H1 (cell line): Measurements from ENCODE around the gene NSFL1C. TPM values are rescaled to one million over a fixed set of nuclear protein-coding genes. Genes with fewer than 3 reads are reported as not detected.

Source experiments
- ATF3 ChIP-seq: IDR thresholded peaks from 2 replicates; pipeline ENCODE4 v1.6.1; 2011; ENCODE audit warnings: low read depth, mild to moderate bottlenecking, low read length; ENCODE audit not compliant: insufficient read depth
- CEBPB ChIP-seq: IDR thresholded peaks from 2 replicates; pipeline ENCODE4 v1.6.1; 2012; ENCODE audit warnings: low read depth, low read length
- CHD7 ChIP-seq: fragments of 300-600 bp; sonication (generic); IDR thresholded peaks from 2 replicates; pipeline ENCODE4 v1.7.1; 2012; ENCODE audit warnings: low read length, moderate library complexity, mild to moderate bottlenecking, inconsistent platforms; ENCODE audit not compliant: insufficient replicate concordance
- JUND ChIP-seq: IDR thresholded peaks from 2 replicates; pipeline ENCODE4 v1.6.1; 2011; ENCODE audit warnings: mild to moderate bottlenecking, improper control_type of control experiment, low read length
- POLR2A ChIP-seq, 2 experiments: IDR thresholded peaks; 1 replicate in 1 of 2; 2 replicates in 1 of 2; pipeline ENCODE4 v1.6.1; 2011; ENCODE audit warnings: low read depth in 2 of 2, low read length in 2 of 2, mild to moderate bottlenecking in 2 of 2; ENCODE audit errors: control extremely low read depth in 1 of 2
- RXRA ChIP-seq: IDR thresholded peaks from 2 replicates; pipeline ENCODE4 v1.6.1; 2011; ENCODE audit warnings: low read depth, mild to moderate bottlenecking, low read length, moderate library complexity; ENCODE audit not compliant: insufficient read depth
- TAF7 ChIP-seq: optimal IDR thresholded peaks from 2 replicates; pipeline ENCODE3; 2011; ENCODE audit warnings: low read depth, mild to moderate bottlenecking, inconsistent platforms, low read length, moderate library complexity, borderline replicate concordance
- USF2 ChIP-seq: IDR thresholded peaks from 2 replicates; pipeline ENCODE4 v1.6.1; 2011; ENCODE audit warnings: low read length, improper control_type of control experiment
- polyA plus RNA-seq, 7 experiments: library from polyadenylated mRNA; depleted of rRNA in 3 of 7; stranded (reverse) in 5 of 7; unstranded in 2 of 7; fragments of >200 nt in 5 of 7; fragments of 200-250 nt in 2 of 7; gene quantifications; 1 replicate in 5 of 7; 2 replicates in 1 of 7; 4 replicates in 1 of 7; pipeline versions ENCODE4 v1.2.1 to v1.2.3, GENCODE V29; 2011 to 2013; ENCODE audit warnings: missing spikeins in 2 of 7, mixed read lengths in 2 of 7
- total RNA-seq: library from RNA; stranded (reverse); fragmentation: NEBNext Ultra II Directional; extraction: Animal tissue kit (Norgen Biotek cat#: 25700); gene quantifications from 2 replicates; pipeline ENCODE4 v1.2.1, GENCODE V29; 2021

The NSFL1C gene
- total and polyA plus RNA-seq, 2 of the 8 experiments (the other 6 are each of a cell fraction or from before 2014, with no cell fraction given), result 21.6 to 98.0 TPM

- no peak for TF ChIP-seq CHD7
- no peak for TF ChIP-seq USF2
- TF ChIP-seq RXRA, result no peak
- 0 out of 2 replicates have a peak, but pooled peaks have one; percentile 24 for TF ChIP-seq ATF3
- peak; percentile 42; the same call in 1 of the 2 replicates for TF ChIP-seq JUND
- peak; percentile 55 for TF ChIP-seq TAF7
- no peak for TF ChIP-seq POLR2A (IDR thresholded peaks at IDR 0.05; ENCODE audit: control extremely low read depth in 1 of 2, low read depth in 2 of 2, low read length in 2 of 2)
- TF ChIP-seq CEBPB, result no peak
These were observed 37.0 kb upstream of the NSFL1C start (continued) for GRCh38 chr20:1503564-1504227.
